GM13976 (cell line): ENCODE data around the gene CSRP1.

Source experiments
- DNase-seq: peaks from one replicate; pipeline ENCODE4 v3.0.0; 2012; ENCODE audit warnings: low spot score
- in situ Hi-C: fragments of 300-500 bp; cut with MboI; formaldehyde crosslinking; loops from one replicate; pipeline ENCODE4 v1.12.0; 2022; ENCODE audit warnings: low sequenced_read_pairs, mixed read lengths, inconsistent platforms; ENCODE audit not compliant: unreplicated experiment
- TF ChIP-seq, protein P1 (sequence below): IDR thresholded peaks from 2 replicates; pipeline ENCODE4 v1.5.1; 2012; ENCODE audit warnings: borderline replicate concordance, mild to moderate bottlenecking; ENCODE audit not compliant: insufficient read depth; ENCODE audit errors: extremely low read depth, missing control alignments, control extremely low read depth

Gene CSRP1

GRCh38 chr1:201461645-201462441, 45.1 kb downstream of the CSRP1 start:
- TF ChIP-seq, protein P1, sequence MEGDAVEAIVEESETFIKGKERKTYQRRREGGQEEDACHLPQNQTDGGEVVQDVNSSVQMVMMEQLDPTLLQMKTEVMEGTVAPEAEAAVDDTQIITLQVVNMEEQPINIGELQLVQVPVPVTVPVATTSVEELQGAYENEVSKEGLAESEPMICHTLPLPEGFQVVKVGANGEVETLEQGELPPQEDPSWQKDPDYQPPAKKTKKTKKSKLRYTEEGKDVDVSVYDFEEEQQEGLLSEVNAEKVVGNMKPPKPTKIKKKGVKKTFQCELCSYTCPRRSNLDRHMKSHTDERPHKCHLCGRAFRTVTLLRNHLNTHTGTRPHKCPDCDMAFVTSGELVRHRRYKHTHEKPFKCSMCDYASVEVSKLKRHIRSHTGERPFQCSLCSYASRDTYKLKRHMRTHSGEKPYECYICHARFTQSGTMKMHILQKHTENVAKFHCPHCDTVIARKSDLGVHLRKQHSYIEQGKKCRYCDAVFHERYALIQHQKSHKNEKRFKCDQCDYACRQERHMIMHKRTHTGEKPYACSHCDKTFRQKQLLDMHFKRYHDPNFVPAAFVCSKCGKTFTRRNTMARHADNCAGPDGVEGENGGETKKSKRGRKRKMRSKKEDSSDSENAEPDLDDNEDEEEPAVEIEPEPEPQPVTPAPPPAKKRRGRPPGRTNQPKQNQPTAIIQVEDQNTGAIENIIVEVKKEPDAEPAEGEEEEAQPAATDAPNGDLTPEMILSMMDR, result no peak
- in situ Hi-C loops, result no loop called here
- DNase-seq, result no peak

DNA sequence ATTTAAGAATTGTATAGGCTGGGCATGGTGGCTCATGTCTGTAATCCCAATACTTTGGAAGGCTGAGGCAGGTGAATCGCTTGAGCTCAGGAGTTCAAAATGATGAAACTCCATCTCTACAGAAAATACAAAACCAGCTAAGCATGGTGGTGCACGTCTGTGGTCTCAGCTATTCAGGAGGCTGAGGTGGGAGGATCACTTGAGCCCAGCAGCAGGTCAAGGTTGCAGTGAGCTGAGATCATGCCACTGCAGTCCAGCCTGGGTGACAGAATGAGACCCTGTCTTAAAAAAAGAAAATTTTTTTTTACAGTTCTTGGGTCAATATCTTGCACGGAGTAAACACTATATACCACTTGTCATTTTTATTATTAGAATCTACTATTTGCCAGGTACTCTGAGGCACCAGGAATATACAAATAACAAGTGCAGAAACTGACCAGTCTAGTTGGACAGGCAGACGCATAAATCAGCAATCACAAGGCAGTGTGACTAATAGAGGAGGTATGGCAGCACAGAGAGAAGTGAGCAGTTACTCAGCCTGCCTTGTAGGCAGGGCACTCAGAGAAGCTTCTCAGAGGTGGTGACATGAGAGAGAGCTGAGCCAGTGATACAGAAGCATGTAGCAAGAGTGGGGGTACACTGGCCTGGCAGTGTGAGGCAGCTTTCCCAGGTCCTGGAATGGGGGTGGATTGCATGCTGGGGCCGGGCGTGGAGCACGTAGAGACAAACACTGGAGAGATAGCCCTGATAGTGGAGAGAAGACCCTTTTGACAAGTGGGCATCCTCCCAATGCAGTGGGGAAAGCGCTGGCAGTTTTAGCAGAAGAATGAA, 45.9 kb downstream of the CSRP1 start:
- TF ChIP-seq, protein P1, result no peak
- DNase-seq, result no peak
- in situ Hi-C loops, result no loop called here

DNA sequence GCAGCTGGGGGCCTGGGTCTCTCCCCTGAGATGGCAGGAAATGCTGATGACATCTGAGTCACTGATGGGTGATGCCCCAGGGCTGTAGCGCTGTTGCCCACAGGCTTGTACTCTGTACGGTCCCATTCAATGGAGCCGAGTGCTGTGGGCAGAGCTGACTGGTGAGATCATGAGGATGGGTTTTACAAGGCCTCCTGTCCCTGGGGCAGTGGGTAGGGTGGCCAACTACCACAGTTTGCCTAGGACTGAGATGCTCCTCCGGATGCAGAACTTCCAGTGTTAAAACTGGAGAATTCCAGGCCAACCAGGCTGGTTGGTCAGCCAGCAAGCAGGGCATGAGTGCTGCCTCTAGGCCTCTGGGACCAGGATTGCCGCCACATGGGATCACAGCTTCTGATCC, 47.1 kb downstream of the CSRP1 start:
- DNase-seq, result no peak
- TF ChIP-seq, protein P1, result no peak
- in situ Hi-C loops, result no loop called here

DNA sequence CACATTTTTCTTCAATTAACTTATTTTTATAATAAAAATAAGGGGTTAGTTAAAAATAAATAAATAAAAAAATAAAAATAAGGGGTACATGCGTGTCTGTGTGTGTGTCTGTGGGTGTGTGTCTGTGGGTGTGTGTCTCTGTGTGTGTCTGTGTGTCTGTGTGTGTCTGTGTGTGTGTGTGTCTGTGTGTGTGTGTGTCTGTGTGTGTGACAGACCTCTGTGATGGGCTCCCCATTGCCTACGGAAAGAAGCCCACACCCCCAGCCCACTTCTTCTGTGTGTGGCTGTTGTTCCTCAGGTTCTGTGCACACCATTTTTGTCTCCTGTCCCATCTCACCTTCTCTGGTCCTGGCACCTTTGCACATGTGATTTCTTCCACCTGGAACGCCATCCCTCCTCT, 47.9 kb downstream of the CSRP1 start:
- in situ Hi-C loops, result no loop called here
- no peak for DNase-seq
- TF ChIP-seq, protein P1, result no peak

DNA sequence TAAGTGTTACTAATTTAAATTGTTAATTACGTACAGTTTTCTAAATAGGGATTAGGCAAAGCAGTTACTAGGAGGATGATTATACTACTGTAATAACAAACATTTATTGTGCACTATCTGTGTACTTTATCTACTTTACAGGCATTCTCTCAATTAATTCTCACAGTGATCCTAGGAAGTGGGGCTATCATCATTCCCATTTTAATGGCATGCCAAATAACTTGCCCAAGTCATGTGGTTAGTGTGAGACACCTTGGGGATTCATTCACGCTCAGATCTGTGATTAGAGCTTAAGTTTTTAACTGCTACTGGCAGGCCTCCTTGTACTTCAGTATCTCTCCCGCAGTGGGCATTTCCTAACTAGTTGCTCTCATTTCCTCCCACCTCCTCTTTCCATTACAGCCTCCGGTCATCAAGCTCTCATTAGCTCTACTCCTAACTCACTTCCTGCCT, 49.4 kb downstream of the CSRP1 start:
- DNase-seq, result no peak
- in situ Hi-C loops, result no loop called here
- TF ChIP-seq, protein P1, result no peak

DNA sequence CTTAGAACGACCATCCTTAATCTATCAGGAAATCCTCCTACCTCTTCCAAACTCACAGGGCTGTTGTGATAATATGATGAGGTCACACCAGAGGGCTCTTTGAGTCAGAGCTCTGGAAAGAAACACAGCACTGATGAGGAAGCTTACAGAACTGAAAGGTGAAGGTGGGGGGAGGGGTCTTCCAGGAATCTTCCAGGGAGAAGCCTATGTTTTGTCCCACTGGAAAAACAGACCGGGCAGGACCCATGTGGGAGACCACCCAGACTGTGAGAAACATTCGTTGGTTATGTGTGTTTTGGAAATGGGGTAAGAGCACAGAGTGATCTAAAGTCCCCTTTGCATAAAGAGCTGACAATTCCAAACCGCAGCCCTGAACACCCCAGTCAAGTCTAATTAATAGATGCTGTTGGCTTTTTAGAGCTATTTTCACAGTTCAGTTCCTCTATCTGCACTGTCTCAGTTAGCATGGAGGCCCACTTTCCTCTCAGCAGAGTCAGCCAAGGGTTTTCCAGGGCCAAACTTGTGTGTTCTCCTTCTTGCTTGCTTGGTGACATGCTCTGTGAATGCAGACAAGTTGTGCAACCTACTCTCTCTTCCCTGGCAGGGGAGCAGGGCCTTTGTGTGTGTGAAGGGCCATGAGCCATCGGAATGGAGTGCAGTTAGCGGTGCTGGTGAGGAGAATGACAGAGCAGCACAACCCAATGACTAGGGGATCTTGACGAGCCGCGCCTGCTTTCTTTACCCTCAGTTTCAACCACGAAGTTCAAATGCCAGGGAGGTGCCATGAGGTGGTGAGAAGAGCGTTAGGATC, 50.2 kb downstream of the CSRP1 start:
- in situ Hi-C loops, result no loop called here
- DNase-seq, result no peak

More for the DNA sequence above, 50.2 kb downstream of the CSRP1 start:
- TF ChIP-seq, protein P1, result no peak
